Measurements from ENCODE around the gene SEMA3A.
"Not testable (repeated sequence)": the region's sequence is repeated elsewhere in the genome, so short reads cannot be mapped to it uniquely, and the experiment has no call there.

The SEMA3A gene

DNA sequence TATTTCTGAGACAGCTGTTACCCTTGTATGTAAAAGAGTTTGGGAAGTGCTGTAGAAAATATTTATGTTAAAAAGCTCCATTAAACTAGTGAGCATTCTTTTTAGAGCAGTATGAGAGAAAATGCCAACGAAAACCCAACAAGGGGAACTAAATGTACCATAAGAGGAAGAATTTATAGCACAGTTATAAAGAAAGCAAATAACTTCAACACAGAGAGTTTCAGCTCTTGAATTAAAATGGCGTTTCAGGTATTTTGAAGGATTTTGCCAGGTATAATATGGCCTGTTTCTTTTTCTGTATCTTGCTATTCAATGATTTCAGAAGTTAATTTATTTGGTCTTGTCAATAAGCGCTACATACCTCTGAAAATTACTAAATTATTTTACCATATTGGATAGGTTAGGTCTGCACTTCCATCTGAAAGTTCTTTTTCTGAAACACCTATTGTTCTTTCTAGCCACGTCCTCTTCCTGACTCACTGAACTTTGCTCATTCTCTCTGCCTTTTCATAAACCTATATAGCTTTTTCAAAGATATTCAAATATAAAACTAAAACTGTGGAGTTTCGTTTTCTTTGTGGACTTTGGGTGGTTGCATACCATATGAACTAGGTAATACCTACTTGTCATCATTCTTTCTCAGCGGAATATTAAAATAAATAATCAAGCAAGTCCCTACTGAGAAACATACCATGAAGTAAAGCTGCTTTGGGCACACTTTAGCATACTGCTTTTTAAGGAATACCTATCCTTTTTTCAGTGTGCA lies 136.1 kb downstream of the SEMA3A start:
- in situ Hi-C loops (cut with MboI; ENCODE audit: low pct_unique_long_range_greater_than_20kb, low sequenced_read_pairs, unreplicated experiment), result no loop called here
- TF ChIP-seq, protein P1, sequence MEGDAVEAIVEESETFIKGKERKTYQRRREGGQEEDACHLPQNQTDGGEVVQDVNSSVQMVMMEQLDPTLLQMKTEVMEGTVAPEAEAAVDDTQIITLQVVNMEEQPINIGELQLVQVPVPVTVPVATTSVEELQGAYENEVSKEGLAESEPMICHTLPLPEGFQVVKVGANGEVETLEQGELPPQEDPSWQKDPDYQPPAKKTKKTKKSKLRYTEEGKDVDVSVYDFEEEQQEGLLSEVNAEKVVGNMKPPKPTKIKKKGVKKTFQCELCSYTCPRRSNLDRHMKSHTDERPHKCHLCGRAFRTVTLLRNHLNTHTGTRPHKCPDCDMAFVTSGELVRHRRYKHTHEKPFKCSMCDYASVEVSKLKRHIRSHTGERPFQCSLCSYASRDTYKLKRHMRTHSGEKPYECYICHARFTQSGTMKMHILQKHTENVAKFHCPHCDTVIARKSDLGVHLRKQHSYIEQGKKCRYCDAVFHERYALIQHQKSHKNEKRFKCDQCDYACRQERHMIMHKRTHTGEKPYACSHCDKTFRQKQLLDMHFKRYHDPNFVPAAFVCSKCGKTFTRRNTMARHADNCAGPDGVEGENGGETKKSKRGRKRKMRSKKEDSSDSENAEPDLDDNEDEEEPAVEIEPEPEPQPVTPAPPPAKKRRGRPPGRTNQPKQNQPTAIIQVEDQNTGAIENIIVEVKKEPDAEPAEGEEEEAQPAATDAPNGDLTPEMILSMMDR (IDR thresholded peaks at IDR 0.05; ENCODE audit: extremely low read depth, insufficient read depth, missing control alignments), result no peak
- peak; percentile 15 for DNase-seq (ENCODE audit: low spot score)

DNA sequence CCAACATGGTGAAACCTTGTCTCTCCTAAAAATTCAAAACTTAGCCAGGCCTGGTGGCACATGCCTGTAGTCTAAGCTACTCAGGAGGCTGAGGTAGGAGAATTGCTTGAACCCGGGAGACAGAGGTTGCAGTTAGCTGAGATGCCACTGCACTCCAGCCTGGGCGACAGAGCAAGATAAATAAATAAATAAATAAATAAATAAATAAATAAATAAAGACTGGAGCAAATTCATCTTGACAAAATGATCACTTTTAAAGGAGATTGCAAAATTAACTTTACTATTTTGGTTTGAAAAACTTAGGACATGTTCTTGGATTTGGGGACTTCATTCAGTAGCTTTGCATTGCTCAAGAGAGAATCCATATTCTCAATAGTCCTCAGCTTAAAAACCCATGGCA lies 137.0 kb downstream of the SEMA3A start:
- TF ChIP-seq, protein P1 (IDR thresholded peaks at IDR 0.05; ENCODE audit: extremely low read depth, insufficient read depth, missing control alignments), result no peak

DNA sequence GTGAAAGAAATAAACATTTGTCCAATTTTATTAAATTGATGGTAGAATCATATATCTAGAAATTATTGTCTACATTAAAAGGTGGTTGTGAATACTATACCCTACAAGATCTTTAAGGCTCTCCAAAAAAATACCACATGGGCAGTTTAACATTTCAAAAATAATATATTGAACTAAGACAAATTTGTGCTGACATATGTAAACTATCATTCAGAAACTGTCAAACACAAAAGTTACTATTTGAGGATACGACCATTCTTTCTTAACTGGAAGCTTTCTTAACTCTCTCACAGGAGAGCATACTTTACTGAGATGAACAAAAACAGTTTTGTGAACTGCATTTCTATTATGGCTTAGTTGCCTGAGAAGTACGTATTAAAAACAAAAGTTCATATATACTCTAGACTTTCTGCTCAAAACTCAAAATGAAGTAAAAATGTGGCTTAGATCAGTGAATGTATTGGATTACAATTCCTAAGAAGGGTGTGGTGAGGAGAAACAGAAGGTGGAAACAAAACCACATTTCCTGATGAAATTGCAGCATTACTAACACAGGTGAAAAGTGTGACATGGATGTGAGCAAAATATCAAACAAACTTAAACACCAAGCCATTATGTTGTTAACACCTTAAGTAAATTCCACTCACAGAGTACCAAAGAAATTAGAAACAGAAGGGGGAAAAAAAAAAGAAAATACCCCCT lies 138.5 kb downstream of the SEMA3A start:
- TF ChIP-seq, protein P1 (IDR thresholded peaks at IDR 0.05; ENCODE audit: extremely low read depth, insufficient read depth, missing control alignments), result no peak
- in situ Hi-C loops (cut with MboI; ENCODE audit: low pct_unique_long_range_greater_than_20kb, low sequenced_read_pairs, unreplicated experiment), result no loop called here
- DNase-seq (ENCODE audit: low spot score), result no peak

More for the DNA sequence above, 137.0 kb downstream of the SEMA3A start:
- in situ Hi-C loops (cut with MboI; ENCODE audit: low pct_unique_long_range_greater_than_20kb, low sequenced_read_pairs, unreplicated experiment), result no loop called here
- DNase-seq (ENCODE audit: low spot score), result no peak

DNA sequence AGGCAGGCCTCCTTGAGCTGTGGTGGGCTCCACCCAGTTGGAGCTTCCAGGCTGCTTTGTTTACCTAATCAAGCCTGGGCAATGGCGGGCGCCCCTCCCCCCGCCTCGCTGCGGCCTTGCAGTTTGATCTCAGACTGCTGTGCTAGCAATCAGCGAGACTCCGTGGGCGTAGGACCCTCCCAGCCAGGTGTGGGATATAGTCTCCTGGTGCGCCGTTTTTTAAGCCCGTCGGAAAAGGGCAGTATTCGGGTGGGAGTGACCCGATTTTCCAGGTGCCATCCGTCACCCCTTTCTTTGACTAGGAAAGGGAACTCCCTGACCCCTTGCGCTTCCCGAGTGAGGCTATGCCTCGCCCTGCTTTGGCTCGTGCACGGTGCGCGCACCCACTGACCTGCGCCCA lies 139.4 kb downstream of the SEMA3A start:
- DNase-seq (ENCODE audit: low spot score); in situ Hi-C loops (cut with MboI; ENCODE audit: low pct_unique_long_range_greater_than_20kb, low sequenced_read_pairs, unreplicated experiment): not testable (repeated sequence)

DNA sequence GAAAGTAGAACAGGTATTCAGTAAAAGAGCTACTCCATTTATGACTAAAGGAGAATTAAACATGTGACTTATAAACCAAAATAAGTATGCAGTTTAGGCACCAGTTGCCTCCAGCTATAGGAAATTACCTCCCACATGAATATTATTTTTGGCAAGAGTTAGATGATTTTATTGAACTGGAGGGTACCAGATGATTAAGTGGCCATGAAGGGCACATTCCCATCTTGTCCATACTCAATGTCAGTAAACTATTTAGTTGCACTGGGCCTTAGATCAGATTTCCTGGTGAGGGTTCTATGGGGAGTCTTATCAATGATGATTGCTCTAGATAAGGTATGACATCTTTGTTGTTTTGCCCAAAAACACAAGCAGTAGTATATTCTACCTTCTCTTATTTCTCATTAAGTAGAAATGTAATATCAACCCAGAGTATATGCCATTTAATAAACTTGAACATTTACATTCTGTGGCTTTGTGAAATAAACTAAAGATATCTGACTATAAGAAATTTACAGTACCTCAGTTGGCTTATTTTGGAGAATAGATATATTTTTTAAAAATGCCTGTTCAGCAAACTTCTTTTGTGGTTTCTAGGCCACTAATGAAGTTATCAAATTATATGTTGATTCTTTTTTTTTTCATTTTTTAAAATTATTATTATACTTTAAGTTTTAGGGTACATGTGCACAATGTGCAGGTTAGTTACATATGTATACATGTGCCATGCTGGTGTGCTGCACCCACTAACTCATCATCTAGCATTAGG lies 145.3 kb downstream of the SEMA3A start:
- in situ Hi-C loops (cut with MboI; ENCODE audit: low pct_unique_long_range_greater_than_20kb, low sequenced_read_pairs, unreplicated experiment), result no loop called here
- DNase-seq (ENCODE audit: low spot score), result no peak

DNA sequence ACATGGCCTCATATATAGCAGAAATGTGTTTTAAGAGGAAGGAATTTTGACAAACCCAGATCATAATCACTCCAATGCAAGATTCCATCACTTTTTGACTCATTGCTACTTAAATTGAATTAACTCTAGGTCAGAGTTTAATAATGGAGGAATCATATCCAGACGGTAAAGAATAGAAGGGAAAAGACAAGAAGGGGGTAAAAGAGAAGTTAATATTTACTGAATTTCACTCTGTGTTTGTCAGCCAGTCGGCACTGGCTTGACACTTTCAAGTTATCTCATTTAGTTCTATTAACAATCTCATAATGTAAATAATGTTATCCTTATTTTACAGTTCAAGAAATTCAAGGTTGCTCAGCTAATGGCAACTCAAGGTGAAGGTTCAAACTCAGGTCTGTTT lies 147.5 kb downstream of the SEMA3A start:
- no peak for DNase-seq (ENCODE audit: low spot score)
- TF ChIP-seq, protein P1 (IDR thresholded peaks at IDR 0.05; ENCODE audit: extremely low read depth, insufficient read depth, missing control alignments), result no peak
- in situ Hi-C loops (cut with MboI; ENCODE audit: low pct_unique_long_range_greater_than_20kb, low sequenced_read_pairs, unreplicated experiment), result no loop called here

More for the DNA sequence above, 145.3 kb downstream of the SEMA3A start:
- TF ChIP-seq, protein P1 (IDR thresholded peaks at IDR 0.05; ENCODE audit: extremely low read depth, insufficient read depth, missing control alignments), result no peak
